ENCODE results near the gene TMC2.

TMC2 gene

GRCh38 chr20:2603816-2604505, 67.6 kb downstream of the TMC2 start:
- DNase-seq (ENCODE audit: low read depth), result no peak
- no peak for TF ChIP-seq CTCF (conservative IDR thresholded peaks at IDR 0.05; ENCODE audit: low read depth, low read length)
- H3K4me3 ChIP-seq (ENCODE audit: low read length), result no peak overlapping the region

- no peak overlapping the region for H3K4me3 ChIP-seq (ENCODE audit: low read length)
- TF ChIP-seq CTCF (conservative IDR thresholded peaks at IDR 0.05; ENCODE audit: low read depth, low read length), result no peak
- no peak for DNase-seq (ENCODE audit: low read depth)
Measured at GRCh38 chr20:2604506-2604835, 68.1 kb downstream of the TMC2 start.

- DNase-seq (ENCODE audit: low read depth), result no peak
- no peak for TF ChIP-seq CTCF (conservative IDR thresholded peaks at IDR 0.05; ENCODE audit: low read depth, low read length)
- no peak overlapping the region for H3K4me3 ChIP-seq (ENCODE audit: low read length)
Measured at GRCh38 chr20:2606507-2607006, 70.2 kb downstream of the TMC2 start.

- no peak for DNase-seq (ENCODE audit: low read depth)
- H3K4me3 ChIP-seq (ENCODE audit: low read length), result no peak overlapping the region
- no peak for TF ChIP-seq CTCF (conservative IDR thresholded peaks at IDR 0.05; ENCODE audit: low read depth, low read length)
Measured at GRCh38 chr20:2610326-2610725, 74.0 kb downstream of the TMC2 start.

GRCh38 chr20:2610941-2611720, 74.8 kb downstream of the TMC2 start:
- H3K4me3 ChIP-seq (ENCODE audit: low read length), result no peak overlapping the region
- DNase-seq (ENCODE audit: low read depth), result no peak
- TF ChIP-seq CTCF (conservative IDR thresholded peaks at IDR 0.05; ENCODE audit: low read depth, low read length), result no peak

GRCh38 chr20:2612073-2612472, 75.7 kb downstream of the TMC2 start:
- DNase-seq (ENCODE audit: low read depth), result no peak
- no peak overlapping the region for H3K4me3 ChIP-seq (ENCODE audit: low read length)
- no peak for TF ChIP-seq CTCF (conservative IDR thresholded peaks at IDR 0.05; ENCODE audit: low read depth, low read length)

GRCh38 chr20:2616634-2617033, 80.3 kb downstream of the TMC2 start:
- no peak overlapping the region for H3K4me3 ChIP-seq (ENCODE audit: low read length)
- DNase-seq (ENCODE audit: low read depth), result no peak
- no peak for TF ChIP-seq CTCF (conservative IDR thresholded peaks at IDR 0.05; ENCODE audit: low read depth, low read length)
